ENCODE results near the gene ORC3.
"Not testable (repeated sequence)": the region's sequence is repeated elsewhere in the genome, so short reads cannot be mapped to it uniquely, and the experiment has no call there.

Gene ORC3

GRCh38 chr6:87692086-87692485 lies 102.2 kb downstream of the ORC3 start:
- no peak for TF ChIP-seq ZNF274 (IDR thresholded peaks at IDR 0.05; ENCODE audit: low read depth, low read length)
- no peak for TF ChIP-seq SUZ12 (IDR thresholded peaks at IDR 0.05; ENCODE audit: extremely low read depth, insufficient read depth, insufficient read length)
- TF ChIP-seq YY1 (IDR thresholded peaks at IDR 0.05; ENCODE audit: insufficient read depth, insufficient read length) = no peak
- H3K9me3 ChIP-seq (ENCODE audit: insufficient read depth, low read length) = no peaks in the 10 kb centered on the region
- H3K36me3 ChIP-seq (ENCODE audit: insufficient read depth, insufficient read length, low read length) = peaks cover 8% of the 10 kb centered on the region
- H3K4me3 ChIP-seq (ENCODE audit: insufficient read length, low read depth) = no peak overlapping the region
- no peaks in the 10 kb centered on the region for H3K27me3 ChIP-seq (ENCODE audit: insufficient read depth, insufficient read length)
- no peaks in the 10 kb centered on the region for H3K4me1 ChIP-seq (ENCODE audit: insufficient read depth, insufficient read length)
- no peak overlapping the region for H3K9ac ChIP-seq (ENCODE audit: insufficient read length, low read depth)
- no peak for DNase-seq (ENCODE audit: low read depth, low spot score)

DNA sequence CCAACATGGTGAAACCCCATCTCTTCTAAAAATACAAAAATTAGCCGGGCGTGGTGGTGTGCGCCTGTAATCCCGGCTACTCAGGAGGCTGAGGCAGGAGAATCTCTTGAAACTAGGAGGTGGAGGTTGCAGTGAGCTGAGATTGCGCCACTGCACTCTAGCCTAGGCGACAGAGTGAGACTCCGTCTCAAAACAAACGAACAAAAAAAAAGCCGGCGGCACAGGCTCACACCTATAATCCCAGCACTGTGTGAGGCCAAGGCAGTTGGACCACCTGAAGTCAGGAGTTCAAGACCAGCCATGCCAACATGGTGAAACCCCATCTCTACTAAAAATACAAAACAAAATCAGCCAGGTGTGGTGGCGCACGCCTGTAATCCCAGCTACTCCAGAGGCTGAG lies 106.9 kb downstream of the ORC3 start:
- DNase-seq (ENCODE audit: low read depth, low spot score); H3K4me3 ChIP-seq (ENCODE audit: insufficient read length, low read depth); H3K27me3 ChIP-seq (ENCODE audit: insufficient read depth, insufficient read length); H3K4me1 ChIP-seq (ENCODE audit: insufficient read depth, insufficient read length); H3K9ac ChIP-seq (ENCODE audit: insufficient read length, low read depth); H3K9me3 ChIP-seq (ENCODE audit: insufficient read depth, low read length): not testable (repeated sequence)
- peaks cover 21% of the 10 kb centered on the region for H3K36me3 ChIP-seq (ENCODE audit: insufficient read depth, insufficient read length, low read length)

DNA sequence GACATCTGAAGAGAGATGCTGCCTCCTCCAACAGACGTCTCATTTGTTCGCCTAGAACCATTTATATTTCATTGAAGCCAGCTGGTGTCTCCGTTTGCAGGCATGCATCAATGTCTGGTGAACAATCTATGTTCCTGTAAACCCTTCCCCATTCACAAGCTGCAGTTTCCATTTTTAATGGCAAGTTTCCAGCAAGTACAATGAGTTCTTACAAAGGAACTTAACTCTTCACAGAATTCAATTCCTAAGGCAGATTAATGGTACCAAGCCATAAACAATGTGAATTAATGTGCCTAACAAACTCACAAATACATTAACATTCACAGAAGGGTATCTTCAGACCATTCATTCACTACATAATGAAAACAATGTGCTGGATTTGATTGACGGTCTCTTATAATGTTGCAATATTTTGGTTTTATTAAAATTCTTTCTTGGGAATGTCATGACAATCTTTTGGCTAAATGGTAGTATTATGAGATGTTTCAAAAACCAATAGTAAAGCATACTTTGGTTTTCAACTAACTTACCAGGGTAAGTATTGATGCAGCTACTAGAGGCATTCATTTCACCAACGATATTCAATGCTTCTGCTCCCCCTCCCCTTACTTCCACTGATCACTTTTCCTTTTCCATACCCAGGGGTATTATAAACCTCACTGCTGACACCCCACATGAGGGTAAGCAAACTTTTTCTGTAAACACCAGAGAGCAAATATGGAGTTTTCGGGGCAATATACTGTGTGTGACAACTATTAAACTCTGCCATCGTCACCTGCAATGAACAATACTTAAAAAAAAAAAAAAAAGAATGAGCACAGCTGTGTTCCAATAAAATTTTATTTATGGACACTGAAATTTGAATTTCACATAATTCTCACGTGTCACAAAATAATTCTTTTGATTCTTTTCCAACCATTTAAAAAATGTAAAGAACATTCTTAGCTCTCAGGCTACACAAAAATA lies 107.9 kb downstream of the ORC3 start:
- Histone ChIP-seq H3K36me3 (ENCODE audit: insufficient read depth, insufficient read length, low read length) (peaks cover 17% of the 10 kb centered on the region), H3K9me3 (ENCODE audit: insufficient read depth, low read length) (no peaks in the 10 kb centered on the region), H3K27me3 (ENCODE audit: insufficient read depth, insufficient read length) (no peaks in the 10 kb centered on the region), H3K4me1 (ENCODE audit: insufficient read depth, insufficient read length) (no peaks in the 10 kb centered on the region), H3K4me3 (ENCODE audit: insufficient read length, low read depth) (no peak overlapping the region), H3K9ac (ENCODE audit: insufficient read length, low read depth) (no peak overlapping the region)
- no peak for DNase-seq (ENCODE audit: low read depth, low spot score)
- TF ChIP-seq YY1 (IDR thresholded peaks at IDR 0.05; ENCODE audit: insufficient read depth, insufficient read length) = no peak
- no peak for TF ChIP-seq SUZ12 (IDR thresholded peaks at IDR 0.05; ENCODE audit: extremely low read depth, insufficient read depth, insufficient read length)
- TF ChIP-seq ZNF274 (IDR thresholded peaks at IDR 0.05; ENCODE audit: low read depth, low read length) = no peak

DNA sequence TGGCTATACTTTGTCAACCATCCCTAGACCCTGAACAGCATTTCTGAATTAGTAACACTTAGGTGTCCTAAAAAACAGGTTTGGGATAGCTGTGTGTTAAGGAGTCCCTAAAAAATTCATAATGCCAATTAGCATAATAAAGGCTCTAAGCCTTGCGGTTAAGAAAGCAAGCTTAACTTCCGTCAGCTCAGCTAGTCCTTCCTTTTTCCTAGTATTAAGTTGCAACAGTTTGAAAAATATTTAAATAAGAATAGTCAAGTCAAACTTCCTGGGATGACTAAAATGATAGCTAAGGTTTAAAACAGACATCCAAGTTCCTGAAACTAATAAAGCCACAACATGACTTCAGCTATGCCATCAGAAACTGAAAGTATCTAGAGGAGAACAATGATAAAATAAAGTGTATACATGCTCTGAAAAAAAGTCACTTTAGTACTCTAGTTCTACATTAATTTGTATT lies 108.6 kb downstream of the ORC3 start:
- no peak overlapping the region for H3K9ac ChIP-seq (ENCODE audit: insufficient read length, low read depth)
- TF ChIP-seq SUZ12 (IDR thresholded peaks at IDR 0.05; ENCODE audit: extremely low read depth, insufficient read depth, insufficient read length) (no peak), ZNF274 (IDR thresholded peaks at IDR 0.05; ENCODE audit: low read depth, low read length) (no peak), YY1 (IDR thresholded peaks at IDR 0.05; ENCODE audit: insufficient read depth, insufficient read length) (no peak)
- H3K4me3 ChIP-seq (ENCODE audit: insufficient read length, low read depth) = peak overlapping the region; percentile 86
- H3K4me1 ChIP-seq (ENCODE audit: insufficient read depth, insufficient read length) = no peaks in the 10 kb centered on the region
- peaks cover 17% of the 10 kb centered on the region for H3K36me3 ChIP-seq (ENCODE audit: insufficient read depth, insufficient read length, low read length)
- no peaks in the 10 kb centered on the region for H3K27me3 ChIP-seq (ENCODE audit: insufficient read depth, insufficient read length)
- no peak for DNase-seq (ENCODE audit: low read depth, low spot score)
- H3K9me3 ChIP-seq (ENCODE audit: insufficient read depth, low read length) = no peaks in the 10 kb centered on the region

GRCh38 chr6:87699576-87699975 lies 109.6 kb downstream of the ORC3 start:
- H3K9me3 ChIP-seq (ENCODE audit: insufficient read depth, low read length) = no peaks in the 10 kb centered on the region
- no peaks in the 10 kb centered on the region for H3K4me1 ChIP-seq (ENCODE audit: insufficient read depth, insufficient read length)
- peak overlapping the region; percentile 86 for H3K4me3 ChIP-seq (ENCODE audit: insufficient read length, low read depth)
- peak overlapping the region; percentile 53 for H3K9ac ChIP-seq (ENCODE audit: insufficient read length, low read depth)
- H3K27me3 ChIP-seq (ENCODE audit: insufficient read depth, insufficient read length) = no peaks in the 10 kb centered on the region
- H3K36me3 ChIP-seq (ENCODE audit: insufficient read depth, insufficient read length, low read length) = peaks cover 17% of the 10 kb centered on the region
- no peak for TF ChIP-seq SUZ12 (IDR thresholded peaks at IDR 0.05; ENCODE audit: extremely low read depth, insufficient read depth, insufficient read length)
- no peak for TF ChIP-seq ZNF274 (IDR thresholded peaks at IDR 0.05; ENCODE audit: low read depth, low read length)
- TF ChIP-seq YY1 (IDR thresholded peaks at IDR 0.05; ENCODE audit: insufficient read depth, insufficient read length) = no peak
- DNase-seq (ENCODE audit: low read depth, low spot score) = no peak

DNA sequence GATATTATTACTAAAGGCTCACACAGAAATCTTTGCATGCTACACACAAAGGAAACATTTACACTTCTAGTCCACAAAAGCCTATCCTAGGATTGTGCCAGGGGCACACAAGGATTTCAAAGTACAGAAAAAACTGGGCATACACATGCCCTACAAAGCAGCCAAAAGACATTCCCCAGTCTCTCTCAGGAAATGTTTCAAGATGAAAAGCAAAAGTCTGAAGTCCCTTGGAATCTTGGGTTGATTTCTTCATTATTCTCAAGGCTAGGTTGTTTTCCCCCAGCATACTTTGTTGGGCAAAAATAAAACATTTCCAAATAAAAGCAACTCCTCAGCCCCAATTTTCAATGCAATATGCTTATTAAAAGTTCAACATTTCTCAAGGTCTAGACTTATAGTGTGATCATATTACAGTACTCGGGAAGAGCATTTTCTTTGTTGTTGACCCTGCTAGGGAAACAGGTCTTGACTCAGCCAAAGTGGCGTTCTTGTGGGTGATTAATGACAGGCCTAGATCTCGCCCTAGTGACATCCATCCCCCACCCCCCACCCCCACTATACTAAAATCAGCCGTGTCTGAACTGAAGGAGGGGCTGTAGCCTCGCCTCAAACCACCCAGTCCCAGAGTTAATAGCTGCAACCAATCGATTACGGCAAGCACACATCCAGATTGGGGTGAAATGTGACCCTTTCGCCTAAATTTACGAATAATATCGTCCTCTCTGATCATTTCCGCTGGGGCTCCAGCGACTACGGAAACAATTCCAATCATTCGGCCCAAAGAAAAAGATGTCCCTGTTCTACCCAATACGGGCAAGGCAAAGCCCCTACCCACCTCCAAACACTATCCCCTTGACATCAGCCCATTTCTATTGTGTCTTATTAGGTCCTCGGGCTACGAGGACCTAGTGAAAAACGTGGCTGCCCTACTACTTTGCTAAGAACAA lies 110.7 kb downstream of the ORC3 start:
- Histone ChIP-seq H3K9ac (ENCODE audit: insufficient read length, low read depth) (peak overlapping the region; percentile 93), H3K36me3 (ENCODE audit: insufficient read depth, insufficient read length, low read length) (peaks cover 17% of the 10 kb centered on the region), H3K4me1 (ENCODE audit: insufficient read depth, insufficient read length) (no peaks in the 10 kb centered on the region), H3K4me3 (ENCODE audit: insufficient read length, low read depth) (peak overlapping the region; percentile 86), H3K27me3 (ENCODE audit: insufficient read depth, insufficient read length) (no peaks in the 10 kb centered on the region), H3K9me3 (ENCODE audit: insufficient read depth, low read length) (no peaks in the 10 kb centered on the region)
- TF ChIP-seq ZNF274 (IDR thresholded peaks at IDR 0.05; ENCODE audit: low read depth, low read length) (no peak), SUZ12 (IDR thresholded peaks at IDR 0.05; ENCODE audit: extremely low read depth, insufficient read depth, insufficient read length) (no peak), YY1 (IDR thresholded peaks at IDR 0.05; ENCODE audit: insufficient read depth, insufficient read length) (no peak)
- DNase-seq (ENCODE audit: low read depth, low spot score) = no peak

- TF ChIP-seq SUZ12 (IDR thresholded peaks at IDR 0.05; ENCODE audit: extremely low read depth, insufficient read depth, insufficient read length) (no peak), YY1 (IDR thresholded peaks at IDR 0.05; ENCODE audit: insufficient read depth, insufficient read length) (no peak), ZNF274 (IDR thresholded peaks at IDR 0.05; ENCODE audit: low read depth, low read length) (no peak)
- H3K9ac ChIP-seq (ENCODE audit: insufficient read length, low read depth) = peak overlapping the region; percentile 93
- no peak for DNase-seq (ENCODE audit: low read depth, low spot score)
- H3K36me3 ChIP-seq (ENCODE audit: insufficient read depth, insufficient read length, low read length) = peaks cover 17% of the 10 kb centered on the region
- no peaks in the 10 kb centered on the region for H3K9me3 ChIP-seq (ENCODE audit: insufficient read depth, low read length)
- peak overlapping the region; percentile 86 for H3K4me3 ChIP-seq (ENCODE audit: insufficient read length, low read depth)
- H3K27me3 ChIP-seq (ENCODE audit: insufficient read depth, insufficient read length) = no peaks in the 10 kb centered on the region
- no peaks in the 10 kb centered on the region for H3K4me1 ChIP-seq (ENCODE audit: insufficient read depth, insufficient read length)
These were observed 111.4 kb downstream of the ORC3 start for GRCh38 chr6:87701344-87701675.
